Prostate gland (tissue), 2 donors: ENCODE results near the gene NAA80. TPM values are rescaled to one million over a fixed set of nuclear protein-coding genes. Genes with fewer than 3 reads are reported as not detected.

Experiments used
- DNase-seq: peaks from one replicate; pipeline ENCODE4 v3.0.0-alpha.2; 2019; ENCODE audit warnings: low spot score
- H3K27ac ChIP-seq, 2 donors: fragments of 200-600 bp; sonication (generic); 2 replicates each; pipeline ENCODE4 v1.5.1; 2017 to 2019
- H3K27me3 ChIP-seq: fragments of 200-600 bp; sonication (generic); replicated peaks from 2 replicates; pipeline ENCODE4 v1.5.1; 2019; ENCODE audit not compliant: insufficient read depth
- H3K36me3 ChIP-seq, 2 donors: fragments of 200-600 bp; sonication (generic); 1 replicate in 1 of 2; 2 replicates in 1 of 2; pipeline versions ENCODE4 v1.5.1 to v1.8.1; 2017 to 2019
- H3K4me1 ChIP-seq: fragments of 200-600 bp; sonication (generic); replicated peaks from 2 replicates; pipeline ENCODE4 v1.5.1; 2019
- H3K4me3 ChIP-seq, 2 donors: fragments of 200-600 bp; sonication (generic); 2 replicates each; pipeline ENCODE4 v1.5.1; 2017 to 2019
- H3K9me3 ChIP-seq: fragments of 200-600 bp; sonication (generic); 2 replicates; pipeline ENCODE4 v1.5.1; 2017
- CTCF ChIP-seq, 4 experiments: fragments of 200-600 bp in 2 of 4; fragments of 450-650 bp in 2 of 4; sonication (generic) in 2 of 4; IDR thresholded peaks; 1 replicate in 3 of 4; 2 replicates in 1 of 4; pipeline ENCODE4 v1.5.1; 2016 to 2019; ENCODE audit warnings: antibody characterized with exemption in 4 of 4, mild to moderate bottlenecking in 2 of 4, moderate library complexity in 2 of 4
- POLR2A ChIP-seq: fragments of 450-650 bp; IDR thresholded peaks from one replicate; pipeline ENCODE4 v1.6.1; 2016; ENCODE audit warnings: antibody characterized with exemption, mild to moderate bottlenecking
- POLR2AphosphoS5 ChIP-seq: sonication (generic); formaldehyde crosslinking; IDR thresholded peaks from one replicate; pipeline ENCODE4 v1.6.1; 2017; ENCODE audit warnings: antibody characterized with exemption
- WGBS: methylation state at CpG from one replicate; pipeline ENCODE4 v1.1.5; 2018; 5-methylcytosine and 5-hydroxymethylcytosine counted together
- intact Hi-C: fragments of 100-400 bp; cut with DNase I; formaldehyde crosslinking; loops from one replicate; pipeline ENCODE4 v1.14.2; 2022
- total RNA-seq, 2 donors: library from RNA; depleted of rRNA; stranded (reverse); fragments of >200 nt; gene quantifications; one replicate each; pipeline ENCODE4 v1.1.0, GENCODE V29; 2016

NAA80 gene
- total RNA-seq, 2 donors from 2014 or later: 15.8 to 28.0 TPM

GRCh38 chr3:50254577-50255250, 44.5 kb downstream of the NAA80 start:
- Histone ChIP-seq H3K36me3 (peaks cover 19 to 21% of the 10 kb centered on the region in 2 donors), H3K27me3 (no peaks in the 10 kb centered on the region), H3K4me1 (peaks cover 3% of the 10 kb centered on the region), H3K9me3 (no peaks in the 10 kb centered on the region), H3K4me3 (no peak overlapping the region), H3K27ac (peak overlapping the region; percentile 42 to 57)
- DNase-seq: no peak
- intact Hi-C loops: no loop called here
- 58% methylated on average over 8 of the region's 8 CpGs for WGBS
- TF ChIP-seq POLR2AphosphoS5: peak; percentile 63
- peak; percentile 41 for TF ChIP-seq POLR2A
- TF ChIP-seq CTCF (IDR thresholded peaks at IDR 0.05): no peak

GRCh38 chr3:50251220-50251619, 48.0 kb downstream of the NAA80 start:
- no peak for DNase-seq
- H3K36me3 ChIP-seq: peaks cover 1 to 2% of the 10 kb centered on the region in 2 donors
- peaks cover 4% of the 10 kb centered on the region for H3K4me1 ChIP-seq
- H3K27me3 ChIP-seq: no peaks in the 10 kb centered on the region
- no peak for TF ChIP-seq CTCF (IDR thresholded peaks at IDR 0.05)
- TF ChIP-seq POLR2AphosphoS5: no peak
- no peak for TF ChIP-seq POLR2A
- 78% methylated on average over 6 of the region's 8 CpGs for WGBS
- H3K9me3 ChIP-seq: no peaks in the 10 kb centered on the region
- no peak overlapping the region for H3K27ac ChIP-seq
- no peak overlapping the region for H3K4me3 ChIP-seq
- intact Hi-C loops: no loop called here

- peaks cover 4% of the 10 kb centered on the region for H3K4me1 ChIP-seq
Measured at GRCh38 chr3:50250514-50250913, 48.7 kb downstream of the NAA80 start.

GRCh38 chr3:50249457-50249856, 49.7 kb downstream of the NAA80 start:
- TF ChIP-seq POLR2A (no peak), POLR2AphosphoS5 (no peak), CTCF (IDR thresholded peaks at IDR 0.05) (no peak)
- no peaks in the 10 kb centered on the region for H3K27me3 ChIP-seq
- 86% methylated on average over 5 of the region's 5 CpGs for WGBS
- no peaks in the 10 kb centered on the region for H3K36me3 ChIP-seq
- H3K4me1 ChIP-seq: peaks cover 4% of the 10 kb centered on the region
- H3K4me3 ChIP-seq: no peak overlapping the region
- no peak for DNase-seq
- no peaks in the 10 kb centered on the region for H3K9me3 ChIP-seq
- H3K27ac ChIP-seq: no peak overlapping the region
- intact Hi-C loops: no loop called here

More at GRCh38 chr3:50250514-50250913, 48.7 kb downstream of the NAA80 start:
- H3K9me3 ChIP-seq: no peaks in the 10 kb centered on the region
- 95% methylated on average over 4 of the region's 4 CpGs for WGBS
- no peak for DNase-seq
- no peaks in the 10 kb centered on the region for H3K36me3 ChIP-seq
- no peak overlapping the region for H3K27ac ChIP-seq
- intact Hi-C loops: no loop called here
- no peaks in the 10 kb centered on the region for H3K27me3 ChIP-seq
- TF ChIP-seq CTCF (IDR thresholded peaks at IDR 0.05) (no peak), POLR2AphosphoS5 (no peak), POLR2A (no peak)
- no peak overlapping the region for H3K4me3 ChIP-seq

- H3K27ac ChIP-seq: no peak overlapping the region
- no peak for DNase-seq
- H3K36me3 ChIP-seq: no peaks in the 10 kb centered on the region
- TF ChIP-seq CTCF (IDR thresholded peaks at IDR 0.05): no peak
- peak; percentile 32 for TF ChIP-seq POLR2AphosphoS5
- no peak for TF ChIP-seq POLR2A
- H3K4me3 ChIP-seq: no peak overlapping the region
- intact Hi-C loops: no loop called here
- H3K27me3 ChIP-seq: no peaks in the 10 kb centered on the region
- 25% methylated on average over 3 of the region's 3 CpGs for WGBS
- H3K4me1 ChIP-seq: peaks cover 4% of the 10 kb centered on the region
- H3K9me3 ChIP-seq: no peaks in the 10 kb centered on the region
Measured at GRCh38 chr3:50248387-50248786, 50.8 kb downstream of the NAA80 start.
